A673 (cell line): ENCODE data around the gene ATP5F1C. TPM values are rescaled to one million over a fixed set of nuclear protein-coding genes. Genes with fewer than 3 reads are reported as not detected.

Source experiments
- BruUV-seq: library from RNA; stranded (reverse); fragments of 400-500 nt; replicated peaks from 2 replicates; lab custom pipeline; 2021; lab: Mats Ljungman, UMichigan
- CTCF ChIA-PET: fragments of 300-600 bp; sonication (Branson Sonifier 250); formaldehyde crosslinking; loops from one replicate; lab custom pipeline; 2022; ENCODE audit warnings: antibody characterized with exemption; lab: Charles Lee
- POLR2A ChIA-PET: fragments of 300-600 bp; sonication (Branson Sonifier 250); formaldehyde crosslinking; loops from one replicate; lab custom pipeline; 2022; ENCODE audit warnings: antibody characterized with exemption; ENCODE audit not compliant: low non-redundant PET; lab: Charles Lee
- DNase-seq: peaks from one replicate; pipeline ENCODE4 v3.0.0-alpha.2; 2015; ENCODE audit warnings: low spot score
- H3K27ac ChIP-seq: fragments of 200-600 bp; sonication (generic); 2 replicates; pipeline ENCODE4 v1.5.1; 2016; ENCODE audit warnings: mixed run types, low read depth, mild to moderate bottlenecking, mixed read lengths, antibody characterized with exemption, low read length; ENCODE audit not compliant: poor library complexity, severe bottlenecking
- H3K27me3 ChIP-seq: fragments of 200-600 bp; sonication (generic); replicated peaks from 2 replicates; pipeline ENCODE4 v1.6.1; 2017; ENCODE audit warnings: mixed run types, low read depth, mild to moderate bottlenecking, mixed read lengths, antibody characterized with exemption, low read length; ENCODE audit not compliant: insufficient read depth, poor library complexity
- H3K36me3 ChIP-seq: fragments of 200-600 bp; sonication (generic); 2 replicates; pipeline ENCODE4 v1.6.1; 2016; ENCODE audit warnings: mixed run types, mild to moderate bottlenecking, mixed read lengths, antibody characterized with exemption, low read length; ENCODE audit not compliant: insufficient read depth, poor library complexity, severe bottlenecking
- H3K4me1 ChIP-seq: fragments of 200-600 bp; sonication (generic); 2 replicates; pipeline ENCODE4 v1.6.1; 2017; ENCODE audit warnings: mixed run types, mild to moderate bottlenecking, mixed read lengths, antibody characterized with exemption, low read length; ENCODE audit not compliant: insufficient read depth, poor library complexity, severe bottlenecking
- H3K4me3 ChIP-seq: fragments of 200-600 bp; sonication (generic); 2 replicates; pipeline ENCODE4 v1.5.1; 2016; ENCODE audit warnings: low read depth, mixed run types, mild to moderate bottlenecking, mixed read lengths, low read length; ENCODE audit not compliant: poor library complexity, severe bottlenecking
- H3K9me3 ChIP-seq: fragments of 200-600 bp; sonication (generic); 2 replicates; pipeline ENCODE4 v1.6.1; 2016; ENCODE audit warnings: mixed run types, low read depth, mild to moderate bottlenecking, mixed read lengths, antibody characterized with exemption, low read length; ENCODE audit not compliant: poor library complexity, severe bottlenecking
- CTCF ChIP-seq: fragments of 300-800, 200-600 bp; sonication (generic); conservative IDR thresholded peaks from 2 replicates; pipeline ENCODE4 v1.5.1; 2017; ENCODE audit warnings: low read depth, mild to moderate bottlenecking, antibody characterized with exemption, low read length, moderate library complexity, mixed read lengths
- EZH2 ChIP-seq: fragments of 200-600 bp; sonication (generic); IDR thresholded peaks from 2 replicates; pipeline ENCODE4 v1.6.1; 2017; ENCODE audit warnings: borderline replicate concordance, low read depth, mild to moderate bottlenecking, mixed read lengths, antibody characterized with exemption, low read length; ENCODE audit not compliant: poor library complexity, severe bottlenecking
- intact Hi-C: fragments of 100-400 bp; cut with micrococcal nuclease; formaldehyde crosslinking; loops from one replicate; pipeline ENCODE4 v1.10.0; 2022; ENCODE audit not compliant: unreplicated experiment
- total RNA-seq: library from RNA; stranded (reverse); gene quantifications from 2 replicates; pipeline ENCODE4 v1.2.3, GENCODE V29; 2021

The ATP5F1C gene
- total RNA-seq, 1 experiment from 2014 or later, result 401 TPM

- H3K9me3 ChIP-seq, result no peaks in the 10 kb centered on the region
- ChIA-PET POLR2A (no interaction called here), CTCF (no interaction called here)
- intact Hi-C loops, result no loop called here
- peaks cover 86% of the 10 kb centered on the region for H3K36me3 ChIP-seq
- H3K27ac ChIP-seq, result no peak overlapping the region
- no TSS peak for BruUV-seq
- H3K4me3 ChIP-seq, result no peak overlapping the region
- no peaks in the 10 kb centered on the region for H3K4me1 ChIP-seq
- no peaks in the 10 kb centered on the region for H3K27me3 ChIP-seq
- no peak for DNase-seq
- no peak for TF ChIP-seq CTCF
- no peak for TF ChIP-seq EZH2
Measured at GRCh38 chr10:7804216-7804615, 16.2 kb downstream of the ATP5F1C start.

GRCh38 chr10:7804741-7805140 is 16.8 kb downstream of the ATP5F1C start:
- Histone ChIP-seq H3K27me3 (no peaks in the 10 kb centered on the region), H3K9me3 (no peaks in the 10 kb centered on the region), H3K4me3 (no peak overlapping the region), H3K4me1 (no peaks in the 10 kb centered on the region), H3K36me3 (peaks cover 81% of the 10 kb centered on the region), H3K27ac (no peak overlapping the region)
- CTCF ChIA-PET, result no interaction called here
- BruUV-seq, result no TSS peak
- TF ChIP-seq EZH2, result no peak
- no peak for TF ChIP-seq CTCF
- no peak for DNase-seq
- POLR2A ChIA-PET, result no interaction called here
- intact Hi-C loops, result no loop called here

GRCh38 chr10:7808686-7809267 is 20.8 kb downstream of the ATP5F1C start:
- H3K36me3 ChIP-seq, result peaks cover 44% of the 10 kb centered on the region
- H3K27ac ChIP-seq, result no peak overlapping the region
- no peak overlapping the region for H3K4me3 ChIP-seq
- TF ChIP-seq EZH2 (no peak), CTCF (no peak)
- H3K9me3 ChIP-seq, result no peaks in the 10 kb centered on the region
- H3K4me1 ChIP-seq, result no peaks in the 10 kb centered on the region
- CTCF ChIA-PET, result no interaction called here
- BruUV-seq, result no TSS peak
- DNase-seq, result no peak
- intact Hi-C loops, result no loop called here
- H3K27me3 ChIP-seq, result no peaks in the 10 kb centered on the region
- POLR2A ChIA-PET, result interaction anchor here (0.5 kb wide), 1 partner anchor 35 kb away, joined by 7 read pairs; no protein-coding TSS in a partner anchor
